ENCODE measurements around the gene ANHX.

ANHX gene

GRCh38 chr12:133201888-133202287, 33.8 kb downstream of the ANHX start:
- TF ChIP-seq, protein P1, sequence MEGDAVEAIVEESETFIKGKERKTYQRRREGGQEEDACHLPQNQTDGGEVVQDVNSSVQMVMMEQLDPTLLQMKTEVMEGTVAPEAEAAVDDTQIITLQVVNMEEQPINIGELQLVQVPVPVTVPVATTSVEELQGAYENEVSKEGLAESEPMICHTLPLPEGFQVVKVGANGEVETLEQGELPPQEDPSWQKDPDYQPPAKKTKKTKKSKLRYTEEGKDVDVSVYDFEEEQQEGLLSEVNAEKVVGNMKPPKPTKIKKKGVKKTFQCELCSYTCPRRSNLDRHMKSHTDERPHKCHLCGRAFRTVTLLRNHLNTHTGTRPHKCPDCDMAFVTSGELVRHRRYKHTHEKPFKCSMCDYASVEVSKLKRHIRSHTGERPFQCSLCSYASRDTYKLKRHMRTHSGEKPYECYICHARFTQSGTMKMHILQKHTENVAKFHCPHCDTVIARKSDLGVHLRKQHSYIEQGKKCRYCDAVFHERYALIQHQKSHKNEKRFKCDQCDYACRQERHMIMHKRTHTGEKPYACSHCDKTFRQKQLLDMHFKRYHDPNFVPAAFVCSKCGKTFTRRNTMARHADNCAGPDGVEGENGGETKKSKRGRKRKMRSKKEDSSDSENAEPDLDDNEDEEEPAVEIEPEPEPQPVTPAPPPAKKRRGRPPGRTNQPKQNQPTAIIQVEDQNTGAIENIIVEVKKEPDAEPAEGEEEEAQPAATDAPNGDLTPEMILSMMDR (IDR thresholded peaks at IDR 0.05): no peak
- DNase-seq: no peak
- no peak overlapping the region for H3K27ac Mint-ChIP-seq
- H3K9me3 Mint-ChIP-seq: peaks cover 81% of the 10 kb centered on the region
- peaks cover 9% of the 10 kb centered on the region for H3K27me3 Mint-ChIP-seq (ENCODE audit: low read depth, poor library complexity)
- peaks cover 80% of the 10 kb centered on the region for H3K36me3 Mint-ChIP-seq (ENCODE audit: low read depth)
- no peak overlapping the region for H3K4me3 Mint-ChIP-seq
- no peaks in the 10 kb centered on the region for H3K4me1 Mint-ChIP-seq

DNA sequence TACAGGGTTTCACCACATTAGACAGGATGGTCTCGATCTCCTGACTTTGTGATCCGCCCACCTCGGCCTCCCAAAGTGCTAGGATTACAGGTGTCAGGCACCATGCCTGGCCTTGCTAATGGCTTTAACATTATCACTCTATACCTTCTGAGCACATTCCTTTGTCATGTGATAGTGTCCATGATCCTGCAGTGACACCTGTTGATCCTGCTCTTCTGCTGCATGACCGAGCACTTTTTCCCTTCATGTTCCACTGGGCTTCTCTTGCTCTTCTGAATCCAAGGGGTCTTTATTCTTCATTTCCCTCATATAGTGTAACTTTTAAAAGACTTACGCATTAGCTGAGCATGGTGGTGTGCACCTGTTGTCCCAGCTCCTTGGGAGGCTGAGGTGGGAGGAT, 42.8 kb downstream of the ANHX start:
- TF ChIP-seq, protein P1 (IDR thresholded peaks at IDR 0.05): no peak
- Mint-ChIP-seq H3K4me3 (no peak overlapping the region), H3K27ac (no peak overlapping the region), H3K4me1 (no peaks in the 10 kb centered on the region), H3K27me3 (ENCODE audit: low read depth, poor library complexity) (peaks cover 11% of the 10 kb centered on the region), H3K9me3 (peaks cover 88% of the 10 kb centered on the region), H3K36me3 (ENCODE audit: low read depth) (peaks cover 92% of the 10 kb centered on the region)
- no peak for DNase-seq

GRCh38 chr12:133190176-133190575, 45.5 kb downstream of the ANHX start:
- Mint-ChIP-seq H3K27ac (no peak overlapping the region), H3K4me1 (no peaks in the 10 kb centered on the region), H3K4me3 (no peak overlapping the region), H3K27me3 (ENCODE audit: low read depth, poor library complexity) (peaks cover 11% of the 10 kb centered on the region), H3K9me3 (peaks cover 100% of the 10 kb centered on the region), H3K36me3 (ENCODE audit: low read depth) (peaks cover 100% of the 10 kb centered on the region)
- DNase-seq: no peak
- TF ChIP-seq, protein P1 (IDR thresholded peaks at IDR 0.05): no peak

GRCh38 chr12:133181238-133181959, 54.3 kb downstream of the ANHX start, which contains the start of gene ZNF268:
Gene ZNF268, plus strand, starts transcription at chr12:133181495. Its CDS starts 503 bp downstream, at chr12:133181998.
- Mint-ChIP-seq H3K36me3 (ENCODE audit: low read depth) (peaks cover 72% of the 10 kb centered on the region), H3K4me3 (peak within 1 kb of the TSS; percentile 100), H3K9me3 (peaks cover 96% of the 10 kb centered on the region)

DNA sequence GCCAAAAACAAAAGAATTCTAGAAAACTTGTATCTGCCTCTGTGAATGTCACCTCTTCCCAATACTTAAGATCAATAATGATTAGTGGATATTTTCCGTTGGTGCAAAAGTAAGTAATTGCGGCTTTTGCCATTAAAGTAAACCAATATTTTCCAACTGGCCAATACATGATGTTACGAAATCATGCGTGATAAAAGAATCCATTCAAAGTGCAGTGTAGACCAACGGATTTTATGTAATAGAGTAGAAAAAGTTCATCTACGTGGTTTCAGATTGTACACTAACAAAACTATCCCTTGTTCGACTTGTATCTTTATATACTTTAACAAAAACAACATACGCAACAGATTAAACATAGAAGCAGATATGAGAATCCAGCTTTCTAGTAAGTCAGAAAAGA, 55.0 kb downstream of the ANHX start:
- no peak overlapping the region for H3K27ac Mint-ChIP-seq
- peak overlapping the region; percentile 64 for H3K4me3 Mint-ChIP-seq
- H3K36me3 Mint-ChIP-seq (ENCODE audit: low read depth): peaks cover 65% of the 10 kb centered on the region

More at GRCh38 chr12:133181238-133181959, 54.3 kb downstream of the ANHX start, which contains the start of gene ZNF268:
- Mint-ChIP-seq H3K27me3 (ENCODE audit: low read depth, poor library complexity) (peaks cover 8% of the 10 kb centered on the region), H3K27ac (peak within 1 kb of the TSS; percentile 97), H3K4me1 (peaks cover 7% of the 10 kb centered on the region)
- peak; percentile 93 for DNase-seq
- TF ChIP-seq, protein P1 (IDR thresholded peaks at IDR 0.05): peak; percentile 69

More for the DNA sequence above, 55.0 kb downstream of the ANHX start:
- DNase-seq: no peak
- Mint-ChIP-seq H3K9me3 (peaks cover 96% of the 10 kb centered on the region), H3K4me1 (peaks cover 7% of the 10 kb centered on the region), H3K27me3 (ENCODE audit: low read depth, poor library complexity) (peaks cover 8% of the 10 kb centered on the region)
- TF ChIP-seq, protein P1 (IDR thresholded peaks at IDR 0.05): no peak
